Type B pancreatic cell (in vitro differentiated cells): ENCODE results near the gene SERP1. TPM values are rescaled to one million over a fixed set of nuclear protein-coding genes. Genes with fewer than 3 reads are reported as not detected.

Experiments
- DNase-seq: peaks from one replicate; pipeline ENCODE4 v3.0.0; 2021; ENCODE audit warnings: mixed read lengths; ENCODE audit not compliant: unreplicated experiment; ENCODE audit errors: extremely low spot score
- H3K27ac Mint-ChIP-seq: 2 replicates; pipeline ENCODE4 v1.8.0; 2021; ENCODE audit warnings: mild to moderate bottlenecking, mixed read lengths
- H3K27me3 Mint-ChIP-seq: 2 replicates; pipeline ENCODE4 v1.8.0; 2021; ENCODE audit warnings: mixed read lengths
- H3K36me3 Mint-ChIP-seq: 2 replicates; pipeline ENCODE4 v1.8.0; 2021; ENCODE audit warnings: mixed read lengths
- H3K4me1 Mint-ChIP-seq: one replicate; pipeline ENCODE4 v1.8.0; 2021; ENCODE audit warnings: mixed read lengths; ENCODE audit not compliant: unreplicated experiment
- H3K4me3 Mint-ChIP-seq: 2 replicates; pipeline ENCODE4 v1.8.0; 2021; ENCODE audit warnings: mild to moderate bottlenecking, mixed read lengths
- H3K9me3 Mint-ChIP-seq: 2 replicates; pipeline ENCODE4 v1.8.0; 2021; ENCODE audit warnings: mixed read lengths
- CTCF ChIP-seq: fragments of 200-600 bp; sonication (generic); conservative IDR thresholded peaks from 2 replicates; pipeline ENCODE4 v1.5.0; 2021; ENCODE audit warnings: antibody characterized with exemption, mild to moderate bottlenecking
- total RNA-seq: library from RNA; stranded (reverse); gene quantifications from 2 replicates; pipeline ENCODE4 v1.2.1, GENCODE V29; 2021; ENCODE audit warnings: low replicate concordance

SERP1 gene
- total RNA-seq, 1 donor from 2014 or later: 96.8 TPM

- H3K9me3 Mint-ChIP-seq: no peaks in the 10 kb centered on the region
- no peak overlapping the region for H3K4me3 Mint-ChIP-seq
- peaks cover 3% of the 10 kb centered on the region for H3K27me3 Mint-ChIP-seq
- TF ChIP-seq CTCF: no peak
- H3K4me1 Mint-ChIP-seq: peaks cover 4% of the 10 kb centered on the region
- no peak for DNase-seq
- H3K36me3 Mint-ChIP-seq: no peaks in the 10 kb centered on the region
- no peak overlapping the region for H3K27ac Mint-ChIP-seq
These were observed 22.8 kb downstream of the SERP1 start for GRCh38 chr3:150523538-150523937.

DNA sequence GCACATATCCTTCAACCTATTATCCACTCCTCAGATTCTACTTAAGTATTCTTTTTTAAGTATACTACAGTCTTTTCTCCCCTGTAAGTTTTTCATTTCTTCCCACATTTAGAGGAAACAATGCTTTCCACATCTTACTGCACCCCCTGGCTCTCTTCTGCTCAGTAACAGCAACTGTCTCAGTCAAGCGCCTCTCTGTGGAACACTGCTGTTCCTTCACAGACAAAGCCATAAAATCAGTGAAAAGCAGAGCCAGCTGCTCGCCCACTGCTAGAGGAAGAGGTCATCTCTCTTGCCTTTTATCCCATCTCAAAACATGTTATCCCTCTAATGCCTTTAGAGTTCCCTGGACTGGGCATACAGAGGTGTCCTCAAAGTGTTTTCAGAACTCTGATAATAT lies 24.8 kb downstream of the SERP1 start:
- no peaks in the 10 kb centered on the region for H3K36me3 Mint-ChIP-seq

DNA sequence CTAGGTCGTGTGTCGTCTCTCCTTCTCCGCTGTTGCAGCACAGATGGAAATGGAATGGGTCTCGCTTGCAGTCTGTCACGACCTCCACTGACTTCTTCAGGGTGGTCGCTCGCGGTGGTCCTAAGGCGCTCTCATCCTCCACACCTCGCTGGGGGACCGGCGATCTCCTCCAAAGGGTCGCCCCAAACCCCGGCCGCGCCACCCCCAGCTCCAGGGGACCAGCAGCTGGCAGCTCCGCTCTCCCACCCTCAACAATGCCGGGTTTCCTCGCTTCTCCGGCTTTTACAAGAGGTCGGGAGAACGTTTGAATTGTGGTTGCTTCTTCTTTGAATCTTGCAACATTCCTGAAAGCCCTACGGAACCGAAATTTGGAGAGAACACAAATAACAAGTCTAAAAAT lies 25.9 kb downstream of the SERP1 start:
- TF ChIP-seq CTCF: no peak
- no peak overlapping the region for H3K4me3 Mint-ChIP-seq
- H3K4me1 Mint-ChIP-seq: peaks cover 4% of the 10 kb centered on the region
- H3K27ac Mint-ChIP-seq: no peak overlapping the region
- H3K9me3 Mint-ChIP-seq: no peaks in the 10 kb centered on the region
- DNase-seq: no peak
- H3K27me3 Mint-ChIP-seq: no peaks in the 10 kb centered on the region
- no peaks in the 10 kb centered on the region for H3K36me3 Mint-ChIP-seq

More for the DNA sequence above, 24.8 kb downstream of the SERP1 start:
- H3K9me3 Mint-ChIP-seq: no peaks in the 10 kb centered on the region
- no peak for TF ChIP-seq CTCF
- no peak overlapping the region for H3K4me3 Mint-ChIP-seq
- DNase-seq: no peak
- H3K4me1 Mint-ChIP-seq: peaks cover 4% of the 10 kb centered on the region
- no peaks in the 10 kb centered on the region for H3K27me3 Mint-ChIP-seq
- no peak overlapping the region for H3K27ac Mint-ChIP-seq

- Mint-ChIP-seq H3K27me3 (no peaks in the 10 kb centered on the region), H3K4me1 (peaks cover 4% of the 10 kb centered on the region), H3K4me3 (no peak overlapping the region), H3K9me3 (no peaks in the 10 kb centered on the region), H3K27ac (no peak overlapping the region), H3K36me3 (no peaks in the 10 kb centered on the region)
- no peak for TF ChIP-seq CTCF
- no peak for DNase-seq
These were observed 27.3 kb downstream of the SERP1 start for GRCh38 chr3:150519026-150519425.

DNA sequence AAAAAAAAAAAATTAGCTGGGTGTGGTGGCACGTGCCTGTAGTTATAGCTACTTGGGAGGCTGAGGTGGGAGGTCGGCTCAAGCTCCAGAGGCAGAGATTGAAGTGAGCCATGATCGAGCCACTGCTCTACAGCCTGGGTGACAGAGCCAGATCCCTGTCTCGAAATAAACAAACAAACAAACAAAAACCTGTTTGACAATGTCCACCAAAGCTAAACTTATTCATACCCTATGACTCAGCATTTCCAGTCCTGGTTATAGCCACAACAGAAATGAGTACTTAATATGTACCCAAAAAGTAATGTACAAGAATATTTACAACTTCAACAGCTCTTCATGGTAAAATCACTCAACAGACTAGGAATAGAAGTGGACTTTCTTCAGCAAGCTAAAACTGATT lies 31.1 kb downstream of the SERP1 start:
- no peak for TF ChIP-seq CTCF
- Mint-ChIP-seq H3K36me3 (no peaks in the 10 kb centered on the region), H3K27me3 (peaks cover 3% of the 10 kb centered on the region), H3K4me1 (no peaks in the 10 kb centered on the region), H3K4me3 (no peak overlapping the region), H3K27ac (no peak overlapping the region), H3K9me3 (no peaks in the 10 kb centered on the region)
- DNase-seq: no peak
